Esophagus squamous epithelium (tissue), 5 donors: ENCODE data around the gene SERPINA6. TPM values are rescaled to one million over a fixed set of nuclear protein-coding genes. Genes with fewer than 3 reads are reported as not detected.
"Not testable (repeated sequence)": the region's sequence is repeated elsewhere in the genome, so short reads cannot be mapped to it uniquely, and the experiment has no call there.

Source experiments
- DNase-seq: peaks from one replicate; lab custom pipeline; 2025; lab: John Stamatoyannopoulos, UW
- H3K27ac ChIP-seq, 4 donors: fragments of 200-600 bp; sonication (generic); one replicate each; pipeline ENCODE4 v1.5.1; 2016 to 2019; ENCODE audit warnings: mild to moderate bottlenecking in 1 of 4
- H3K27me3 ChIP-seq, 4 donors: fragments of 200-600 bp; sonication (generic); 1 replicate in 3 of 4; 2 replicates in 1 of 4; pipeline versions ENCODE4 v1.5.1 to v1.6.0; 2017 to 2021; ENCODE audit warnings: antibody characterized with exemption in 1 of 4
- H3K36me3 ChIP-seq, 3 donors: fragments of 200-600 bp; sonication (generic); one replicate each; pipeline ENCODE4 v1.5.1; 2016 to 2019
- H3K4me1 ChIP-seq, 3 donors: fragments of 200-600 bp; sonication (generic); one replicate each; pipeline ENCODE4 v1.5.1; 2017 to 2019
- H3K4me3 ChIP-seq, 4 donors: fragments of 200-600 bp; sonication (generic); 1 replicate in 3 of 4; 2 replicates in 1 of 4; pipeline ENCODE4 v1.5.1; 2016 to 2019; ENCODE audit warnings: mild to moderate bottlenecking in 2 of 4, moderate library complexity in 1 of 4
- H3K9me3 ChIP-seq, 3 donors: fragments of 200-600 bp; sonication (generic); one replicate each; pipeline ENCODE4 v1.5.1; 2016 to 2019
- POLR2A ChIP-seq, 4 donors: fragments of 450-650 bp; IDR thresholded peaks; one replicate each; pipeline ENCODE4 v1.6.1; 2017; ENCODE audit warnings: antibody characterized with exemption in 4 of 4, mild to moderate bottlenecking in 4 of 4, moderate library complexity in 3 of 4
- WGBS, 2 donors: methylation state at CpG; one replicate each; pipeline ENCODE4 v1.1.5; 2018; 5-methylcytosine and 5-hydroxymethylcytosine counted together
- intact Hi-C: fragments of 100-400 bp; cut with DNase I; formaldehyde crosslinking; loops from one replicate; pipeline ENCODE4 v1.15.0; 2022
- total RNA-seq, 4 donors: library from RNA; depleted of rRNA; stranded (reverse); fragments of >200 nt; gene quantifications; one replicate each; pipeline ENCODE4 v1.1.0, GENCODE V29; 2016
- TF ChIP-seq, protein P1 (sequence below), 6 experiments: fragments of 450-650 bp in 4 of 6; fragments of 200-600 bp in 2 of 6; sonication (generic) in 2 of 6; IDR thresholded peaks; one replicate each; pipeline ENCODE4 v1.5.1; 2016 to 2019; ENCODE audit warnings: antibody characterized with exemption in 6 of 6, mild to moderate bottlenecking in 4 of 6, moderate library complexity in 4 of 6
- donor health status: DM: yes; HTN: yes; CAD: no.

Gene SERPINA6, protein sequence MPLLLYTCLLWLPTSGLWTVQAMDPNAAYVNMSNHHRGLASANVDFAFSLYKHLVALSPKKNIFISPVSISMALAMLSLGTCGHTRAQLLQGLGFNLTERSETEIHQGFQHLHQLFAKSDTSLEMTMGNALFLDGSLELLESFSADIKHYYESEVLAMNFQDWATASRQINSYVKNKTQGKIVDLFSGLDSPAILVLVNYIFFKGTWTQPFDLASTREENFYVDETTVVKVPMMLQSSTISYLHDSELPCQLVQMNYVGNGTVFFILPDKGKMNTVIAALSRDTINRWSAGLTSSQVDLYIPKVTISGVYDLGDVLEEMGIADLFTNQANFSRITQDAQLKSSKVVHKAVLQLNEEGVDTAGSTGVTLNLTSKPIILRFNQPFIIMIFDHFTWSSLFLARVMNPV
- total RNA-seq: not detected

DNA sequence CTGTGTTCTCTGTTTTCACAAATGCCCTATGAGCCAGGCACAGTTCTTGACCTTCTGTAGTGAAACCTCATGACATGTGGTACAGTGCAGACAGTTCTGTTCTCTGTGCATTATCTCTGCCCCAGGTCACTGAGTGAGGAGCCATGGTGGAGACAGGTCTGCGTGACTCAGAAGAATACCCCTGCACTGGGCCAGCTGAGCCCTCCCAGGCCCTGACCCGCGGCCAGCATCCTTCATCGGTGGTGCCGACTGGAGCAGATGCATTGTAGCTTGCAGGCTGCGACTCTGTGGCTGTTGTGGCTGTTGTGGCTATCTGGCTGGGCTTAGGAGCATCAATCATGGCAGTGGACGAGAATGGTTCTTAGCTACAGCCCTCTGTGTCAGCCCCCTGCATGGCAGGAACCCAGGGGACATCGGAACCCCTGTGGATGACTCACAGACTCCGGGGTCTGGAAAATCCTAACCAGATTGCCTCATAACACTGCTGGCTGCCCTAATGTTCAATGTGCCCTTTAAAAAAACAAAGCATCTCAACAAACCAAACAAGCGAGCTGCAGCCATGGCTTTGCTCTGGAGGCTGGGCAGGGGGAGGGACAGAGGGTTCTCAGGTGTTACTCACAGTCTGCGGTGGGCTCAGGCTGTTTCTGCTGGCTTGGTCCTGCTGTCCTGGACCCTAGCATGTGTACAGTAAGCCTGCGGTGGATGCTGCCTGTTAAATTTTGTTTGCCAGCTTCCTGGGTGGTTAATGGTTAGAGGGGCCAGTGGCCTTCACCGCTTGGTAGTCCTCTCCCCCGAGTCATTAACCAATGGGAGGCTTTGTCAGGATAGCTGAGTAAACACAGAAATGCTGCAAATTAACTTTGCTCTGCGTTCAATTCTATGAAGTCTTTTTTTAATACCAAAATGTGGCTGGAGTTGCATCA, at the start of gene SERPINA6:
TSS of gene SERPINA6 (minus strand) at position 689 of the 923 bp plus-strand sequence. CDS start 8,688 bp downstream, outside the sequence.
- no peak for DNase-seq
- H3K4me1 ChIP-seq: peaks cover 0 to 18% (median 0%) of the 10 kb centered on the region in 3 donors
- H3K9me3 ChIP-seq: no peaks in the 10 kb centered on the region
- peaks cover 0 to 5% (median 0%) of the 10 kb centered on the region in 4 donors for H3K27me3 ChIP-seq
- no peaks in the 10 kb centered on the region for H3K36me3 ChIP-seq
- WGBS, 2 donors: 53 to 68% methylated on average over 7 to 12 of the region's 15 CpGs
- intact Hi-C loops: no loop called here
- no peak for TF ChIP-seq POLR2A (IDR thresholded peaks at IDR 0.05)
- TF ChIP-seq, protein P1, sequence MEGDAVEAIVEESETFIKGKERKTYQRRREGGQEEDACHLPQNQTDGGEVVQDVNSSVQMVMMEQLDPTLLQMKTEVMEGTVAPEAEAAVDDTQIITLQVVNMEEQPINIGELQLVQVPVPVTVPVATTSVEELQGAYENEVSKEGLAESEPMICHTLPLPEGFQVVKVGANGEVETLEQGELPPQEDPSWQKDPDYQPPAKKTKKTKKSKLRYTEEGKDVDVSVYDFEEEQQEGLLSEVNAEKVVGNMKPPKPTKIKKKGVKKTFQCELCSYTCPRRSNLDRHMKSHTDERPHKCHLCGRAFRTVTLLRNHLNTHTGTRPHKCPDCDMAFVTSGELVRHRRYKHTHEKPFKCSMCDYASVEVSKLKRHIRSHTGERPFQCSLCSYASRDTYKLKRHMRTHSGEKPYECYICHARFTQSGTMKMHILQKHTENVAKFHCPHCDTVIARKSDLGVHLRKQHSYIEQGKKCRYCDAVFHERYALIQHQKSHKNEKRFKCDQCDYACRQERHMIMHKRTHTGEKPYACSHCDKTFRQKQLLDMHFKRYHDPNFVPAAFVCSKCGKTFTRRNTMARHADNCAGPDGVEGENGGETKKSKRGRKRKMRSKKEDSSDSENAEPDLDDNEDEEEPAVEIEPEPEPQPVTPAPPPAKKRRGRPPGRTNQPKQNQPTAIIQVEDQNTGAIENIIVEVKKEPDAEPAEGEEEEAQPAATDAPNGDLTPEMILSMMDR (IDR thresholded peaks at IDR 0.05): no peak
- no peak within 1 kb of the TSS for H3K4me3 ChIP-seq
- peak within 1 kb of the TSS in 1 of 4 donors; percentile 18 for H3K27ac ChIP-seq

DNA sequence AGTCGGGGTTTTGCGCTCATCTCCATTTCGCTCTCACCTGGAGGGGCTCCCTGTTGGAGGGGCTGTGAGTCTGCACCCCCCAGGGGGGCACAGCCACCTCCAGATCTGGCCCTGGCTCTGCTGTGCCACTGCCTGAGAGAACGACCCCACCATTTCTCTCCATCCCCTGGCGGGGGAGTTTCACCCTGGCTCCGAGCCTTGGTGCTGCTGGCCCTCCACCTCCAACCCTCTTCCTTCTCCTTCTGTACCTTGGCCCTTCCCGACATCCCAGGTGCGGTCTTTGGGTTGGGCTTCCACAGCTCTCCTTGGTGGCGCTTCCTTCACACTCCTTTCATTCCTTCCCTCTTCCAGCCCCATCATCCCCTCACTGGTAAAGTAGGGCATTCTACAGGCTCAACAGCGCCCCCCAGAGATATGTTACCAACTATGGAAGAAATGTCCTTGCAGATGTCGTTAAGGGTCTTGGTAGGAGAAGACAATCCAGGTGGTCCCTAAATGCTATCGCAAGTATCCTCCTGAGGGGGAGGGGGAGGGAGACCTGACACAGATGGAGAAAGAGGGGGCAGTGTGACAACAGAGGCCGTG, 49.0 kb upstream of the SERPINA6 start:
- no peak for DNase-seq
- Histone ChIP-seq H3K4me1 (no peaks in the 10 kb centered on the region), H3K36me3 (no peaks in the 10 kb centered on the region), H3K27ac (no peak overlapping the region), H3K27me3 (peaks cover 0 to 2% (median 0%) of the 10 kb centered on the region in 4 donors), H3K9me3 (no peaks in the 10 kb centered on the region), H3K4me3 (no peak overlapping the region)
- intact Hi-C loops: no loop called here
- TF ChIP-seq, protein P1 (IDR thresholded peaks at IDR 0.05): no peak
- TF ChIP-seq POLR2A (IDR thresholded peaks at IDR 0.05): no peak
- WGBS, 2 donors: 80 to 83% methylated on average over 12 to 13 of the region's 13 CpGs

DNA sequence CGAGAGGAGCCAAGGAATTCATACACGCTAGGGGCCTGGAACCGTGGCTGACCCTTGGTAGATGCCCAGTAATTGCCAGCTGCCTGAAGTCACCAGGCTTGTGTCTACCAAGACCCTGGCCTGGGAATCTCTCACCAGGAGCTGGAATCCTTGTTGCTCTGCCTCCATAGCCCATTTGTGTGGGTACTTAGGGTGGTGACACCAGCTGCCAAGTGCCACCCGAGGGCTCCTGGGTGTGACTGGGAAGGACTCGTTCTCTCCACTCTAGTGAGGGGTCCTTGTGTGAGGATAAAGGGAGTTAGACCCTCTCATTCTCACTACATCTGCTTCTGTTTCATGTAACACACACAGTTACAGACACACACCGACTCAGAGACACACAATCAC, 47.4 kb upstream of the SERPINA6 start:
- no peak for DNase-seq
- H3K27ac ChIP-seq: no peak overlapping the region
- no peak for TF ChIP-seq POLR2A (IDR thresholded peaks at IDR 0.05)
- TF ChIP-seq, protein P1 (IDR thresholded peaks at IDR 0.05): no peak
- 73 to 74% methylated on average over 3 to 4 of the region's 6 CpGs for WGBS, 2 donors
- no peak overlapping the region for H3K4me3 ChIP-seq
- peaks cover 0 to 2% (median 0%) of the 10 kb centered on the region in 4 donors for H3K27me3 ChIP-seq
- intact Hi-C loops: no loop called here
- H3K4me1 ChIP-seq: no peaks in the 10 kb centered on the region
- no peaks in the 10 kb centered on the region for H3K36me3 ChIP-seq
- H3K9me3 ChIP-seq: no peaks in the 10 kb centered on the region

DNA sequence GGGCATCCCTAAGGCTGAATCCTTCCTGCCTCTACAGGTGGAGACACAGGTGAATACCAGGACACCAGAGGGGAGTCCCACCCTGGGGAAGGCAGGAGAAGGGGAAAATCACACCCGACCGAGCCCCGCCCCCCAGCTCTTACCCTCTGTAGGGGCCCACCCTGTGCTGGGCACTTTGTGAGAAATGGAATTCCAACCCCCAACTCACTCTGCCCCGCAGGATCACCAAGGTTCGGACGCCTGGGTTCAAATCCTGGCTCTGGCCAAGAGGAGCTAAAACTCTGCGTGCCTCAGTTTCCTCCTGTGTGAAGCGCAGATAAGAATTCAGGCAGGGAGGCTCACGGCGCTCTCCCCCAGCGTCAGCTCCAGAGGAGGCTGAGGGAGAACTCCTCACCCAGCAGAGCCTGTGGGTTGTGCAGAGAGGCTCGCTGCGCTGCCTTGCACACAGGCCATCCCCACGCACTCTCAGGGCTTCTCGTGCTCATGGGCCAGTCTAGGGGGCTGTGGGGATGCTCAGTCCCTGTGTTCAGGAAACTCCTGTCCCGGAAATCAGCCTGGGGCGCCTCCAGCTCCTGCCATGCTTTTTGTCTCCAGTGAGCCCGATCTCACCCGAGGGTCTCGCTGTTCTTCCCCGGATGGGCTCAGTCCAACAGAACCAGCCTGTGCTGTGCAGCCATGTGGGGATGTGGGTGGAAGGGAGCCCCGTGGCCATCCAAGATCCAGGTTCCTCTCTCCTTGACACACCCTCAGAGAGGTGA, 46.8 kb upstream of the SERPINA6 start:
- DNase-seq, H3K4me3 ChIP-seq, H3K9me3 ChIP-seq, intact Hi-C loops, H3K27me3 ChIP-seq, H3K27ac ChIP-seq, H3K4me1 ChIP-seq, H3K36me3 ChIP-seq: not testable (repeated sequence)
- WGBS, 2 donors: 78 to 92% methylated on average over 3 to 9 of the region's 22 CpGs

DNA sequence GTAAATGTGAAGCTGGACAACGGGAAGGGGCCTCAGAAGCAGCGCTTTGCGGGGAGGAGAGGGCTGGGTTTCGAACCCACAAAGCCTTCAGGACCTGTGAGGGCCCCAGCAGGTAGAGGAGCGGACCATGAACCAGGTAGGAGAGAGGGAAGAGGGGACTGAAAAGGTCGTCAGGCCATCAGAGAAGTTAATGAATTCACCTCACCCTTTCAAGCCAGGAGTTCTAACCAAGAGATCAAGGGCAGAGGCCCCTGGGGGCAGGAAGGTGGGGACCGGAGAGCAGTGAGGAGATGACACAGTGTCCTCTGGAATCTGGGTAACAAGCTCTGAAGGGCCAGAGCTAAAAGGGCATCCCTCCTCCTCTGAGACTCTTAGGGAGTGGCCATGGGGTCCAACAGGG, 45.8 kb upstream of the SERPINA6 start:
- Histone ChIP-seq H3K4me3 (no peak overlapping the region), H3K4me1 (no peaks in the 10 kb centered on the region), H3K27me3 (peaks cover 0 to 2% (median 0%) of the 10 kb centered on the region in 4 donors), H3K36me3 (no peaks in the 10 kb centered on the region), H3K27ac (no peak overlapping the region), H3K9me3 (no peaks in the 10 kb centered on the region)
- no peak for DNase-seq
- no peak for TF ChIP-seq POLR2A (IDR thresholded peaks at IDR 0.05)
- TF ChIP-seq, protein P1 (IDR thresholded peaks at IDR 0.05): no peak
- intact Hi-C loops: no loop called here
- WGBS, 2 donors: 75 to 76% methylated on average over 7 of the region's 7 CpGs
